A673 (cell line): ENCODE data around the gene ZNF500.

ENCODE experiments used
- EZH2 ChIP-seq: fragments of 200-600 bp; sonication (generic); IDR thresholded peaks from 2 replicates; pipeline ENCODE4 v1.6.1; 2017; ENCODE audit warnings: borderline replicate concordance, low read depth, mild to moderate bottlenecking, mixed read lengths, antibody characterized with exemption, low read length; ENCODE audit not compliant: poor library complexity, severe bottlenecking
- TF ChIP-seq, protein P1 (sequence below): fragments of 300-800, 200-600 bp; sonication (generic); conservative IDR thresholded peaks from 2 replicates; pipeline ENCODE4 v1.5.1; 2017; ENCODE audit warnings: low read depth, mild to moderate bottlenecking, antibody characterized with exemption, low read length, moderate library complexity, mixed read lengths

DNA sequence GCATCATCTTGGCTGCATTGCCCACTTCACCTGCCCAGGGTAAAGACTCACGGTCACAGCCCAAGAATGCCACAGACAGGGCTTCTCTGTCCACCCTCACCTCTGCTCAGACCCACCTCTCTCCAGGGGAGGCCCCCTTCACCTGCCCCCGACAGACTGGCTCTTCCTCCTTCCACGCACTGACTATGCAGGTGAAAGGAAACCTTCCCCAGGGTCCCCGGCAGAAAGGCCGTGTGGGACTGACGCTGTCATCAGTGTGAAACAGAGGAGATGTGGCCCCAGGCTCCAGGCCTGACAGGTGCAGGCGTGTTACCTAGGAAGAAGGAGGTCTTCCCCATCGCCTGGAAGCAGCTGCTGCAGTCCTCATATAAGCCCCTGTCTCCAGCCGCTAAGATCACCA lies 44.8 kb upstream of the ZNF500 start:
- TF ChIP-seq, protein P1, sequence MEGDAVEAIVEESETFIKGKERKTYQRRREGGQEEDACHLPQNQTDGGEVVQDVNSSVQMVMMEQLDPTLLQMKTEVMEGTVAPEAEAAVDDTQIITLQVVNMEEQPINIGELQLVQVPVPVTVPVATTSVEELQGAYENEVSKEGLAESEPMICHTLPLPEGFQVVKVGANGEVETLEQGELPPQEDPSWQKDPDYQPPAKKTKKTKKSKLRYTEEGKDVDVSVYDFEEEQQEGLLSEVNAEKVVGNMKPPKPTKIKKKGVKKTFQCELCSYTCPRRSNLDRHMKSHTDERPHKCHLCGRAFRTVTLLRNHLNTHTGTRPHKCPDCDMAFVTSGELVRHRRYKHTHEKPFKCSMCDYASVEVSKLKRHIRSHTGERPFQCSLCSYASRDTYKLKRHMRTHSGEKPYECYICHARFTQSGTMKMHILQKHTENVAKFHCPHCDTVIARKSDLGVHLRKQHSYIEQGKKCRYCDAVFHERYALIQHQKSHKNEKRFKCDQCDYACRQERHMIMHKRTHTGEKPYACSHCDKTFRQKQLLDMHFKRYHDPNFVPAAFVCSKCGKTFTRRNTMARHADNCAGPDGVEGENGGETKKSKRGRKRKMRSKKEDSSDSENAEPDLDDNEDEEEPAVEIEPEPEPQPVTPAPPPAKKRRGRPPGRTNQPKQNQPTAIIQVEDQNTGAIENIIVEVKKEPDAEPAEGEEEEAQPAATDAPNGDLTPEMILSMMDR: no peak
- TF ChIP-seq EZH2: no peak
